CD4-positive, alpha-beta T cell treated with Interleukin-2 at 100 ng/mL for 4 hours (primary cell): ENCODE measurements around the gene DCAF4.
"Not testable (repeated sequence)": the region's sequence is repeated elsewhere in the genome, so short reads cannot be mapped to it uniquely, and the experiment has no call there.

ENCODE experiments used
- DNase-seq: peaks from one replicate; pipeline ENCODE4 v3.0.0-alpha.2; 2020; ENCODE audit warnings: low spot score

Gene DCAF4

GRCh38 chr14:72970824-72971434 is 44.7 kb downstream of the DCAF4 start:
- no peak for DNase-seq

- DNase-seq: no peak
These were observed 48.4 kb downstream of the DCAF4 start for GRCh38 chr14:72974661-72975060.

- DNase-seq: no peak
These were observed 49.5 kb downstream of the DCAF4 start for GRCh38 chr14:72975770-72976169.

- no peak for DNase-seq
These were observed 52.6 kb downstream of the DCAF4 start for GRCh38 chr14:72978856-72979255.

- no peak for DNase-seq
These were observed 54.6 kb downstream of the DCAF4 start for GRCh38 chr14:72980863-72981262.

GRCh38 chr14:72982146-72982708 is 56.0 kb downstream of the DCAF4 start:
- DNase-seq: no peak

- DNase-seq: no peak
These were observed 60.0 kb downstream of the DCAF4 start for GRCh38 chr14:72986214-72986613.

- DNase-seq: no peak
These were observed 60.6 kb downstream of the DCAF4 start for GRCh38 chr14:72986857-72987256.

GRCh38 chr14:72990171-72990570 is 63.9 kb downstream of the DCAF4 start:
- DNase-seq: no peak

- no peak for DNase-seq
These were observed 70.7 kb downstream of the DCAF4 start for GRCh38 chr14:72996916-72997315.

GRCh38 chr14:72998252-72998903 is 72.1 kb downstream of the DCAF4 start:
- no peak for DNase-seq

GRCh38 chr14:72999316-72999715 is 73.1 kb downstream of the DCAF4 start:
- no peak for DNase-seq

- DNase-seq: no peak
These were observed 73.8 kb downstream of the DCAF4 start for GRCh38 chr14:73000073-73000472.

GRCh38 chr14:73003681-73004080 is 77.4 kb downstream of the DCAF4 start:
- no peak for DNase-seq

- DNase-seq: not testable (repeated sequence)
These were observed 78.4 kb downstream of the DCAF4 start for GRCh38 chr14:73004641-73005040.

- DNase-seq: no peak
These were observed 81.6 kb downstream of the DCAF4 start for GRCh38 chr14:73007835-73008234.

GRCh38 chr14:73008501-73008900 is 82.2 kb downstream of the DCAF4 start:
- DNase-seq: no peak
